GM12873 (cell line): Measurements from ENCODE around the gene LLCFC1.

ENCODE experiments used
- CTCF ChIP-seq: IDR thresholded peaks from 2 replicates; pipeline ENCODE4 v1.5.1; 2012; ENCODE audit warnings: low read depth, mild to moderate bottlenecking, moderate library complexity, low read length, control low read depth; ENCODE audit not compliant: insufficient read depth; ENCODE audit errors: missing control alignments

Gene LLCFC1

GRCh38 chr7:142957723-142958122, 18.4 kb downstream of the LLCFC1 start:
- no peak for TF ChIP-seq CTCF

DNA sequence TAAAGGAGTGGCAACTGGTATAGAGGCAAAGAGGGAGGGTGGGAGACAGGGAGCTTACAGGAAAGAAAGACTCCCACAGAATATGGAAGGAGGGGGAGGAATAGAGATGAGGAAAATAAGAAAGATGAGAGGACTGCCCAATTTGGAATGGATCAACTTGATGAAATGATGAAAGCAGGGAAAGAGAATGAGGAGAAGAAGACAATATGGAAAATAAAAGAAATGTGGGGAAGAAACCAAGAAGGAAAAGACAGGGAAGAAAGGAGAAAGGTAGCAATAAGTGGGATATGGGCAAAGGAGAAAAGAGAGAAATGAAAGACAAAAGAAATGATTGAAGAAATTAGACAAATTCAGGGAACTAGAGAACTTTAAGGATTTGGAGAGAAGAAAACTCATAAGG, 19.9 kb downstream of the LLCFC1 start:
- no peak for TF ChIP-seq CTCF

DNA sequence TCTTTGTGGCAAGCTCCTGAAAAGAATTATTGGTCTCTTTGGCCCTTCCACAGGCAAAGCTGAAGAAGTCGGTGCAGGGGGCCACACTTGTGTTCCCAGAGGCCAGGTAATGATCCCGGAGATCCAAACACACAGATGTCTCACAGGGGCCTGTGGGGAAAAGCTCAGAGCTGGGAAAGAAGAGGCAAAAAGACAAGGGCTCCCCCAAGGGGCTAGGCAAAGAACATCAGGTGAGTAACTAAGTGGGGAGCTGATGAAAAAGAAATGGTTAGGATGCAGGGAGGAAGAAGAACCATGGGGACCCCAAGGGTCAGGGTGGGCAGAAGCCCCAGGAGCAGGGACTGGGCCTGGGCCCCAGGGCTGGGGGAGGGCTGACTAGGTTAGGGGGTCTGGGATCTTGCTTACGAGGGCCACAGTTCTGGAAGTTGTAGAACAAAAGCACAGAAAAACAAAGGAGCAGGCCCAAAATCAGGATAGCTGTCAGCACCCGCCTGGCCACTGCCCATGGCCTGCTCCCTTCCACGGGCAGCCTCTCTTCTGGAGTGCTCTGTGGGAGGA, 21.8 kb downstream of the LLCFC1 start:
- peak; percentile 41 for TF ChIP-seq CTCF

- TF ChIP-seq CTCF = no peak
Measured at GRCh38 chr7:142961595-142961972, 22.3 kb downstream of the LLCFC1 start.

GRCh38 chr7:142961973-142962926, 23.0 kb downstream of the LLCFC1 start, which contains the start of gene KEL:
Gene KEL, minus strand, starts transcription at chr7:142962363. Its CDS starts 157 bp downstream, at chr7:142962206.
- no peak for TF ChIP-seq CTCF

DNA sequence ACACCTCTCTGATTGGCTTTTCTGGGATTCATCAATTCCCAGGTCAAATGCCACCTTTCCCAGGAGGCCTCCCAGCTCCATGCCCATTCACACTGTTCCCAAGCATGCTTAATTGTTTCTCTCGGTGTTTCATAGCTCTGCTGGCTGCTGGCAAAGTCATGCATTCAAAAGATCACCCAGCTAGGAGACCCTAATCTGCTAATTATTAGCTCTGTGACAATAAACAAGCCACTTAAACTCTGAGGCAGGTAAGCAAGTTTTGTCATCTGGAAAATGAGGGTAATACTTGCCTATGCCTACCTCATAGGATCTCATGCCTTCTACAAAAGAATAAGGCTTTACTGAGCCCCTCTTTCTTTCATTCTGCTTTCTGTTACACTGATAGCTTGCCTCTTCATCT, 23.7 kb downstream of the LLCFC1 start:
- TF ChIP-seq CTCF = no peak

DNA sequence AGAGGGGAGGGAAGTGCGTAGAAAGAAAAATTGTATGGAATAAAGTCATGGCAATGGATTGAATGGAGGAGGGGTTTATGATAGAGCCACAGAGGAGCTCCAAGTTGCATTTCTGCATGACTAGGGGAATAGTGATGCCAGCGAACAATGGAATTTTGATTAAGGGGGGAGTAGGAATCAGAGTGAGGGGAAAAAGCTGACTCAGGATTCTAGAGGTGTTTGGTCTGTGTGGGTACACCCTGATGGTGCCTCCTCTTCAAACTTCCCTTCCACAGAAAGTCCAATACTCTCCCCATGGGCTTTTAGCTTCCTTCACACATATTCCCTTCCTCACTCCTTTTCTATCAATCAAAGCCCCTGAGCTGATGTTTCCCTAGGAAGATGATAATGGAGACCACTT, 24.7 kb downstream of the LLCFC1 start:
- no peak for TF ChIP-seq CTCF
